Activated CD8-positive, alpha-beta T cell treated with anti-CD3 and anti-CD28 coated beads for 36 hours (primary cell): Measurements from ENCODE around the gene ZFYVE27. TPM values are rescaled to one million over a fixed set of nuclear protein-coding genes. Genes with fewer than 3 reads are reported as not detected.
A peak's percentile ranks its signal among the peaks of the same experiment; 100 is the strongest.

Experiments
- ATAC-seq: fragments of 200-7000 bp; cut with Tn5 transposase; one replicate; pipeline ENCODE4 v1.10.0; 2021; ENCODE audit warnings: mild to moderate bottlenecking, moderate library complexity
- CTCF ChIA-PET: fragments of 350-600 bp; sonication (Branson Sonifier 250); formaldehyde crosslinking; loops from one replicate; lab custom pipeline; 2021; ENCODE audit warnings: antibody characterized with exemption; lab: Charles Lee
- POLR2A ChIA-PET: fragments of 350-600 bp; sonication (Branson Sonifier 250); formaldehyde crosslinking; loops from one replicate; lab custom pipeline; 2021; ENCODE audit warnings: antibody characterized with exemption; lab: Charles Lee
- DNase-seq: peaks from one replicate; pipeline ENCODE4 v3.0.0-alpha.2; 2020
- H3K27ac Mint-ChIP-seq: one replicate; pipeline ENCODE4 v1.8.0; 2021; ENCODE audit warnings: mild to moderate bottlenecking, mixed read lengths
- H3K27me3 Mint-ChIP-seq: one replicate; pipeline ENCODE4 v1.8.0; 2021; ENCODE audit warnings: mixed read lengths
- H3K36me3 Mint-ChIP-seq: one replicate; pipeline ENCODE4 v1.8.0; 2021; ENCODE audit warnings: low read depth, mixed read lengths
- H3K4me1 Mint-ChIP-seq: one replicate; pipeline ENCODE4 v1.8.0; 2021; ENCODE audit warnings: low read depth, mixed read lengths
- H3K4me3 Mint-ChIP-seq: one replicate; pipeline ENCODE4 v1.8.0; 2021; ENCODE audit warnings: mild to moderate bottlenecking, moderate library complexity, mixed read lengths
- H3K9me3 Mint-ChIP-seq: one replicate; pipeline ENCODE4 v1.8.0; 2021; ENCODE audit warnings: mixed read lengths
- intact Hi-C: fragments of 100-400 bp; cut with micrococcal nuclease; formaldehyde crosslinking; loops from one replicate; pipeline ENCODE4 v1.10.0; 2022
- total RNA-seq, 2 experiments: library from RNA; stranded (reverse); gene quantifications; one replicate each; pipeline ENCODE4 v1.2.3, GENCODE V29; 2021
- TF ChIP-seq, protein P1 (sequence below): fragments of 200-600 bp; IDR thresholded peaks from one replicate; pipeline ENCODE4 v1.8.0; 2022; ENCODE audit warnings: antibody characterized with exemption, mild to moderate bottlenecking

ZFYVE27 gene
- total RNA-seq, 2 experiments from 2014 or later = 18.1 to 20.1 TPM

- Mint-ChIP-seq H3K27me3 (no peaks in the 10 kb centered on the region), H3K27ac (no peak overlapping the region), H3K4me1 (no peaks in the 10 kb centered on the region), H3K9me3 (no peaks in the 10 kb centered on the region), H3K4me3 (no peak overlapping the region), H3K36me3 (peaks cover 39% of the 10 kb centered on the region)
- DNase-seq (no peak), ATAC-seq (no peak)
- ChIA-PET CTCF (interaction anchor here (1.6 to 2.4 kb wide), 2 partner anchors 44 to 51 kb away, joined by 5 to 7 read pairs; no protein-coding TSS in a partner anchor), POLR2A (interaction anchor here (0.8 kb wide), 1 partner anchor 10 kb away, joined by 3 read pairs; no protein-coding TSS in a partner anchor)
- TF ChIP-seq, protein P1, sequence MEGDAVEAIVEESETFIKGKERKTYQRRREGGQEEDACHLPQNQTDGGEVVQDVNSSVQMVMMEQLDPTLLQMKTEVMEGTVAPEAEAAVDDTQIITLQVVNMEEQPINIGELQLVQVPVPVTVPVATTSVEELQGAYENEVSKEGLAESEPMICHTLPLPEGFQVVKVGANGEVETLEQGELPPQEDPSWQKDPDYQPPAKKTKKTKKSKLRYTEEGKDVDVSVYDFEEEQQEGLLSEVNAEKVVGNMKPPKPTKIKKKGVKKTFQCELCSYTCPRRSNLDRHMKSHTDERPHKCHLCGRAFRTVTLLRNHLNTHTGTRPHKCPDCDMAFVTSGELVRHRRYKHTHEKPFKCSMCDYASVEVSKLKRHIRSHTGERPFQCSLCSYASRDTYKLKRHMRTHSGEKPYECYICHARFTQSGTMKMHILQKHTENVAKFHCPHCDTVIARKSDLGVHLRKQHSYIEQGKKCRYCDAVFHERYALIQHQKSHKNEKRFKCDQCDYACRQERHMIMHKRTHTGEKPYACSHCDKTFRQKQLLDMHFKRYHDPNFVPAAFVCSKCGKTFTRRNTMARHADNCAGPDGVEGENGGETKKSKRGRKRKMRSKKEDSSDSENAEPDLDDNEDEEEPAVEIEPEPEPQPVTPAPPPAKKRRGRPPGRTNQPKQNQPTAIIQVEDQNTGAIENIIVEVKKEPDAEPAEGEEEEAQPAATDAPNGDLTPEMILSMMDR = no peak
- intact Hi-C loops = no loop called here
Observed at GRCh38 chr10:97752956-97753355, 16.0 kb downstream of the ZFYVE27 start.

DNA sequence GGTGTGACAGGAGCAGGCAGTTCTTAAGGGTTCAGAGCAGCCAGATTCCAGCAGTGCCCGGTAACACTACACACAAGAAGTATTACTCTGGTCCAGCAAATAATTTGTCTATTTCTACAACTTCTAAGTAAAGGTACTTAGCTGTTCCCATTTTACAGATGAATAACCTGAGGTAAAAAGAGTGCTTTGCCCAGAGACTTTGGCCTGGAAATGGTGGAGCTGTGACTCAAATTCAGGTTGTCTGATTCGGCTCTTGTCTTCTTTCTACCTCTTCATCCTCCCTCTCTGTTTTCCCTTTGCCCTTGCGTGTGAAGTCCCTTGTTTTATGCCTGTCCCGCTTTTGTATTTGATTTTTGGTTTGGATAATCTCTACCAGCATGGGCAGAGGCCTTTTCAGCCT, 17.8 kb downstream of the ZFYVE27 start:
- Mint-ChIP-seq H3K27ac (no peak overlapping the region), H3K9me3 (no peaks in the 10 kb centered on the region), H3K4me3 (no peak overlapping the region), H3K4me1 (no peaks in the 10 kb centered on the region), H3K36me3 (peaks cover 35% of the 10 kb centered on the region), H3K27me3 (no peaks in the 10 kb centered on the region)
- ChIA-PET POLR2A (interaction anchor here (1.1 to 1.2 kb wide), 2 partner anchors 11 to 66 kb away, joined by 3 to 5 read pairs; no protein-coding TSS in a partner anchor), CTCF (interaction anchor here (1.0 to 2.4 kb wide), 4 partner anchors 10 to 114 kb away, joined by 3 to 8 read pairs (median 4); no protein-coding TSS in a partner anchor)
- TF ChIP-seq, protein P1 = no peak
- ATAC-seq (no peak), DNase-seq (no peak)
- intact Hi-C loops = no loop called here

- Mint-ChIP-seq H3K36me3 (peaks cover 40% of the 10 kb centered on the region), H3K27me3 (no peaks in the 10 kb centered on the region), H3K27ac (no peak overlapping the region), H3K4me3 (no peak overlapping the region), H3K9me3 (no peaks in the 10 kb centered on the region), H3K4me1 (no peaks in the 10 kb centered on the region)
- DNase-seq (no peak), ATAC-seq (no peak)
- intact Hi-C loops = no loop called here
- ChIA-PET CTCF (interaction anchor here (1.0 to 2.4 kb wide), 2 partner anchors 54 to 113 kb away, joined by 3 to 8 read pairs; no protein-coding TSS in a partner anchor), POLR2A (interaction anchor here (1.2 kb wide), 1 partner anchor 12 kb away, joined by 5 read pairs; no protein-coding TSS in a partner anchor)
- TF ChIP-seq, protein P1 = no peak
Observed at GRCh38 chr10:97755718-97756117, 18.8 kb downstream of the ZFYVE27 start.

DNA sequence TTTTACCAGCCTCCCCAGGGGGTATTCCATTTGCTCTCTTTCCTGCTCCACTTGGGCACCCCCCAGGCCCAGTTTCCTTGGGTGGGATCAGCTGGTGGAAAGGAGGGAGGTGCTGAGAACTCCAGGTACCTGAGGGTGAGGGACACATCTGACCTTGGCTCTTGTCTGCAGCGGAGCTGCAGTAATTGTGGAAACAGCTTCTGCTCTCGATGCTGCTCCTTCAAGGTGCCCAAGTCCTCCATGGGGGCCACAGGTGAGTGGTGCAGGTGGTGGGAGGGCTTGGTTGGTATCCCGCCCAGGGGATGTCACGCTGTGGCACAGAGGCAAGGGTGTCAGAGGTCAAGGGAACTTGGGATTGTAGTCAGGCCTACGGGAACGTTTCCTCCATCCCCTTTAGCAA, 20.5 kb downstream of the ZFYVE27 start:
- Mint-ChIP-seq H3K27me3 (no peaks in the 10 kb centered on the region), H3K9me3 (no peaks in the 10 kb centered on the region), H3K36me3 (peaks cover 39% of the 10 kb centered on the region), H3K4me3 (no peak overlapping the region), H3K4me1 (no peaks in the 10 kb centered on the region), H3K27ac (no peak overlapping the region)
- intact Hi-C loops = no loop called here
- TF ChIP-seq, protein P1 = no peak
- ATAC-seq (no peak), DNase-seq (no peak)
- ChIA-PET POLR2A (interaction anchor here (0.6 kb wide), 1 partner anchor 9 kb away, joined by 3 read pairs; no protein-coding TSS in a partner anchor), CTCF (interaction anchor here (1.9 to 2.1 kb wide), 2 partner anchors 9 to 13 kb away, joined by 6 to 7 read pairs; no protein-coding TSS in a partner anchor)

- intact Hi-C loops = no loop called here
- POLR2A ChIA-PET = no interaction called here
- H3K4me1 Mint-ChIP-seq = no peaks in the 10 kb centered on the region
- no peaks in the 10 kb centered on the region for H3K9me3 Mint-ChIP-seq
- TF ChIP-seq, protein P1 = peak; percentile 75
- H3K4me3 Mint-ChIP-seq = no peak overlapping the region
- H3K27me3 Mint-ChIP-seq = no peaks in the 10 kb centered on the region
- ATAC-seq (peak; percentile 89), DNase-seq (peak; percentile 65)
- H3K36me3 Mint-ChIP-seq = peaks cover 30% of the 10 kb centered on the region
- no peak overlapping the region for H3K27ac Mint-ChIP-seq
- CTCF ChIA-PET = interaction anchor here (1.2 to 2.6 kb wide), 5 partner anchors 11 to 110 kb away, joined by 3 to 17 read pairs (median 5); no protein-coding TSS in a partner anchor
Observed at GRCh38 chr10:97759158-97759887, 22.4 kb downstream of the ZFYVE27 start.
